HFFc6 (cell line): Measurements from ENCODE around the gene ZDHHC13. TPM values are rescaled to one million over a fixed set of nuclear protein-coding genes. Genes with fewer than 3 reads are reported as not detected.

Experiments used
- DNase-seq: peaks from one replicate; pipeline ENCODE4 v3.0.0-alpha.2; 2018
- H3K27ac Mint-ChIP-seq: 2 replicates; pipeline ENCODE4 v1.8.0; 2020; ENCODE audit warnings: mild to moderate bottlenecking, mixed read lengths
- H3K27me3 Mint-ChIP-seq: 2 replicates; pipeline ENCODE4 v1.8.0; 2021; ENCODE audit warnings: mild to moderate bottlenecking, moderate library complexity, mixed read lengths; ENCODE audit not compliant: insufficient read depth
- H3K36me3 Mint-ChIP-seq: 2 replicates; pipeline ENCODE4 v1.8.0; 2021; ENCODE audit warnings: low read depth, mixed read lengths
- H3K4me1 Mint-ChIP-seq: 2 replicates; pipeline ENCODE4 v1.8.0; 2020; ENCODE audit warnings: low read depth, mixed read lengths
- H3K4me3 Mint-ChIP-seq: 2 replicates; pipeline ENCODE4 v1.8.0; 2020; ENCODE audit warnings: mild to moderate bottlenecking, moderate library complexity, mixed read lengths
- H3K9me3 Mint-ChIP-seq: 2 replicates; pipeline ENCODE4 v1.8.0; 2020; ENCODE audit warnings: mild to moderate bottlenecking, mixed read lengths
- CTCF ChIP-seq: fragments of 200-600 bp; sonication (generic); IDR thresholded peaks from 2 replicates; pipeline ENCODE4 v1.5.0; 2021; ENCODE audit warnings: antibody characterized with exemption, mild to moderate bottlenecking
- total RNA-seq, 6 experiments: library from RNA; stranded (reverse); fragmentation: NEBNext Ultra II Directional; extraction: Animal tissue kit (Norgen Biotek cat#: 25700); gene quantifications; 2 replicates in 1 of 6; 3 replicates in 5 of 6; pipeline ENCODE4 v1.2.3, GENCODE V29; 2021

Gene ZDHHC13
- total RNA-seq, 6 experiments from 2014 or later: 9.9 to 15.7 (median 11.2) TPM

- Mint-ChIP-seq H3K4me1 (no peaks in the 10 kb centered on the region), H3K9me3 (no peaks in the 10 kb centered on the region)
These were observed 76.9 kb downstream of the ZDHHC13 start for GRCh38 chr11:19193916-19194315.

GRCh38 chr11:19194620-19195308 lies 77.8 kb downstream of the ZDHHC13 start:
- Mint-ChIP-seq H3K4me1 (no peaks in the 10 kb centered on the region), H3K27ac (no peak overlapping the region), H3K27me3 (peaks cover 5% of the 10 kb centered on the region), H3K36me3 (no peaks in the 10 kb centered on the region), H3K9me3 (no peaks in the 10 kb centered on the region), H3K4me3 (no peak overlapping the region)
- DNase-seq: no peak
- no peak for TF ChIP-seq CTCF

More at GRCh38 chr11:19193916-19194315, 76.9 kb downstream of the ZDHHC13 start:
- no peak for DNase-seq
- peaks cover 5% of the 10 kb centered on the region for H3K27me3 Mint-ChIP-seq
- no peak overlapping the region for H3K4me3 Mint-ChIP-seq
- no peaks in the 10 kb centered on the region for H3K36me3 Mint-ChIP-seq
- no peak overlapping the region for H3K27ac Mint-ChIP-seq
- TF ChIP-seq CTCF: no peak

- Mint-ChIP-seq H3K4me1 (peaks cover 13% of the 10 kb centered on the region), H3K4me3 (no peak overlapping the region), H3K27ac (no peak overlapping the region), H3K36me3 (no peaks in the 10 kb centered on the region), H3K27me3 (peaks cover 11% of the 10 kb centered on the region), H3K9me3 (no peaks in the 10 kb centered on the region)
- no peak for DNase-seq
- no peak for TF ChIP-seq CTCF
These were observed 79.5 kb downstream of the ZDHHC13 start for GRCh38 chr11:19196432-19196831.

GRCh38 chr11:19199048-19199447 lies 82.1 kb downstream of the ZDHHC13 start:
- no peak for TF ChIP-seq CTCF
- Mint-ChIP-seq H3K27ac (no peak overlapping the region), H3K36me3 (no peaks in the 10 kb centered on the region), H3K4me1 (peaks cover 25% of the 10 kb centered on the region), H3K4me3 (no peak overlapping the region), H3K27me3 (peaks cover 21% of the 10 kb centered on the region), H3K9me3 (no peaks in the 10 kb centered on the region)
- no peak for DNase-seq

GRCh38 chr11:19199771-19200170 lies 82.8 kb downstream of the ZDHHC13 start:
- peaks cover 21% of the 10 kb centered on the region for H3K27me3 Mint-ChIP-seq

More at GRCh38 chr11:19199771-19200170, 82.8 kb downstream of the ZDHHC13 start:
- DNase-seq: no peak
- H3K9me3 Mint-ChIP-seq: no peaks in the 10 kb centered on the region
- no peak overlapping the region for H3K27ac Mint-ChIP-seq
- H3K4me1 Mint-ChIP-seq: peaks cover 25% of the 10 kb centered on the region
- H3K4me3 Mint-ChIP-seq: no peak overlapping the region
- TF ChIP-seq CTCF: no peak
- no peaks in the 10 kb centered on the region for H3K36me3 Mint-ChIP-seq
